Measurements from ENCODE around the gene PFDN1. TPM values are rescaled to one million over a fixed set of nuclear protein-coding genes. Genes with fewer than 3 reads are reported as not detected.

PFDN1 gene
- total RNA-seq, 1 experiment from 2014 or later, result 48.9 TPM

DNA sequence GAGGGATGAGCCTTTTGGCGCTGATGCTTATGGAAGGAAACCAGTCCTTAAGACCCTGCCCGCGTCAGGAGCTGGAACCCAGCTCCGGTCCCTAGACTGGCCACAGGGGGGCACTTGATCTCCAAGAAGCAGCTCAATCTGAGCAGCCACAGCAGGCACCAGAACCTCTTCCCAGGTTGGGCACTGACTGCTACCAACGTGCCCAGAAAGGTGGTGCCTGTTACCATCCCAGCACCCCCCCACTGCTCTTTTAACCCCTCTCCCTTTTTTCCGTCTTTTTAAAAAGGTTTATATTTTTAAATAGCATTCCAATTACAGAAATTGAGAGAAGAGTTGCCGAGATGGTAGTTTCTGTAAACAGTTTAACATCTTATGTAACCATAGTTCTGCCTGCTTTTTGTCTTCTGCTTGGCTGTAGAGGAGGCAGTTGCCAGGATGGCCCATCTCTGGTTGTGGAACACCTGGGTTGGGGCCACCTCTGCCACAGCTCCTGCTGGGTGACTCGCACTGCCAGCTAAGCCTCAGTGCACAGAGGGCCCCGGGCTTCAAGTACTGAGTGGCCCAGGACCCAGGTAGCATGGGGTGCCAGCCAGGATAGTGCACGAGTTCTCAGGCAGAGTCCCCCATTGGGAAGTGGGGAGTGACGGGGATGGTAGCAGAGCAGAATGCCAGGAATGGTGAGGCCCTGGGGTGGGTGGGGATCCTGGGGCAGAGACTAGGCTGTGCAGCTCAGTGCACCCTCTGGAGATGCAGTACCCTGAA lies 62.8 kb downstream of the PFDN1 start:
- RAD21 ChIA-PET (ENCODE audit: low non-redundant PET in 1 of 2, low total read pairs in 2 of 2, uncharacterized antibody in 2 of 2, unreplicated experiment in 2 of 2), result interaction anchor here (0.7 to 1.5 kb wide), 8 partner anchors 70 to 119 kb away, joined by 3 to 17 read pairs (median 6); partner anchors contain the start of gene HBEGF (in 2 of the 2)
- no TSS peak for BruUV-seq (replicated peaks)
- no peak overlapping the region for H2AFZ ChIP-seq (ENCODE audit: low read depth, low read length, poor library complexity, severe bottlenecking)

More for the DNA sequence above, 62.8 kb downstream of the PFDN1 start:
- ATAC-seq (peak; percentile 74), DNase-seq (ENCODE audit: low read depth, low spot score) (no peak)
- H4K20me1 ChIP-seq (ENCODE audit: insufficient read depth), result no peaks in the 10 kb centered on the region
- H3K36me3 ChIP-seq (ENCODE audit: control insufficient read depth in 1 of 2, insufficient read depth in 2 of 2, low read length in 2 of 2), result peaks cover 0 to 7% of the 10 kb centered on the region in 2 experiments; a peak in 1 of 4 replicates
- ChIA-PET POLR2A (interaction anchor here (1.3 to 7.0 kb wide), 3 partner anchors 12 to 119 kb away, joined by 3 to 57 read pairs (median 4); partner anchors contain the start of gene HBEGF), CTCF (interaction anchor here (0.6 to 8.0 kb wide), 26 partner anchors 10 to 480 kb away, joined by 3 to 186 read pairs (median 6); partner anchors contain the start of genes HBEGF and SLC4A9)
- H3K79me2 ChIP-seq (ENCODE audit: insufficient read depth, low read length), result peaks cover 12% of the 10 kb centered on the region; the same call in 1 of the 2 replicates
- H3K4me2 ChIP-seq (ENCODE audit: low read length), result peak overlapping the region; percentile 31; the same call in 1 of the 2 replicates
- no peaks in the 10 kb centered on the region for H3K9me3 ChIP-seq (ENCODE audit: control insufficient read depth in 1 of 2, insufficient read depth in 1 of 2, low read depth in 1 of 2, low read length in 2 of 2)
- no peak overlapping the region for H3K4me3 ChIP-seq (replicated peaks in 1 of 2; ENCODE audit: low read depth in 1 of 2, low read length in 2 of 2)
- intact Hi-C loops (cut with micrococcal nuclease), result loop anchor here (5.0 kb wide), 1 partner anchor 477 kb away; no protein-coding TSS in a partner anchor
- H3K27me3 ChIP-seq (ENCODE audit: insufficient read depth, low read length), result no peaks in the 10 kb centered on the region
- no peak for TF ChIP-seq POLR2AphosphoS5 (IDR thresholded peaks at IDR 0.05; ENCODE audit: low read depth, low read length)
- TF ChIP-seq, protein P1, sequence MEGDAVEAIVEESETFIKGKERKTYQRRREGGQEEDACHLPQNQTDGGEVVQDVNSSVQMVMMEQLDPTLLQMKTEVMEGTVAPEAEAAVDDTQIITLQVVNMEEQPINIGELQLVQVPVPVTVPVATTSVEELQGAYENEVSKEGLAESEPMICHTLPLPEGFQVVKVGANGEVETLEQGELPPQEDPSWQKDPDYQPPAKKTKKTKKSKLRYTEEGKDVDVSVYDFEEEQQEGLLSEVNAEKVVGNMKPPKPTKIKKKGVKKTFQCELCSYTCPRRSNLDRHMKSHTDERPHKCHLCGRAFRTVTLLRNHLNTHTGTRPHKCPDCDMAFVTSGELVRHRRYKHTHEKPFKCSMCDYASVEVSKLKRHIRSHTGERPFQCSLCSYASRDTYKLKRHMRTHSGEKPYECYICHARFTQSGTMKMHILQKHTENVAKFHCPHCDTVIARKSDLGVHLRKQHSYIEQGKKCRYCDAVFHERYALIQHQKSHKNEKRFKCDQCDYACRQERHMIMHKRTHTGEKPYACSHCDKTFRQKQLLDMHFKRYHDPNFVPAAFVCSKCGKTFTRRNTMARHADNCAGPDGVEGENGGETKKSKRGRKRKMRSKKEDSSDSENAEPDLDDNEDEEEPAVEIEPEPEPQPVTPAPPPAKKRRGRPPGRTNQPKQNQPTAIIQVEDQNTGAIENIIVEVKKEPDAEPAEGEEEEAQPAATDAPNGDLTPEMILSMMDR (IDR thresholded peaks at IDR 0.05 in 2 of 3, conservative IDR thresholded peaks at IDR 0.05 in 1 of 3; ENCODE audit: borderline replicate concordance in 1 of 3, insufficient read depth in 1 of 3, low read depth in 2 of 3, low read length in 2 of 3), result peak in 2 of 3 experiments; percentile 74 to 76; a peak in 4 of 6 replicates
- no peak overlapping the region for H3K27ac ChIP-seq (ENCODE audit: low read depth, low read length)
- no peaks in the 10 kb centered on the region for H3K9me2 ChIP-seq (ENCODE audit: insufficient read depth)
- H3K4me1 ChIP-seq (ENCODE audit: control insufficient read depth in 1 of 2, insufficient read depth in 2 of 2, low read length in 2 of 2), result peaks cover 25 to 33% of the 10 kb centered on the region in 2 experiments
- 0 out of 2 replicates have a peak overlapping the region, but pooled peaks have one; percentile 7 for H3K9ac ChIP-seq (ENCODE audit: low read length)
